Trophoblast cell (in vitro differentiated cells and primary cell): ENCODE data around the gene USP47.

Source experiments
- DNase-seq, 2 donors: peaks; one replicate each; pipeline ENCODE4 v3.0.0-alpha.2; 2016
- H2AFZ ChIP-seq: 2 replicates; pipeline ENCODE4 v1.6.1; 2013; ENCODE audit warnings: low read length, moderate library complexity, mild to moderate bottlenecking; ENCODE audit not compliant: insufficient read depth, poor library complexity
- H2AK5ac ChIP-seq: 2 replicates; pipeline ENCODE4 v1.6.1; 2013; ENCODE audit warnings: mild to moderate bottlenecking, low read length
- H2BK120ac ChIP-seq: 2 replicates; pipeline ENCODE4 v1.6.1; 2013; ENCODE audit warnings: low read length, mild to moderate bottlenecking, moderate library complexity; ENCODE audit not compliant: insufficient read depth, poor library complexity
- H2BK12ac ChIP-seq: 2 replicates; pipeline ENCODE4 v1.6.1; 2013; ENCODE audit warnings: mild to moderate bottlenecking, low read length, moderate library complexity
- H2BK5ac ChIP-seq: 2 replicates; pipeline ENCODE4 v1.6.1; 2013; ENCODE audit warnings: low read length, low read depth, moderate library complexity, mild to moderate bottlenecking; ENCODE audit not compliant: poor library complexity
- H3K14ac ChIP-seq: 2 replicates; pipeline ENCODE4 v1.6.1; 2013; ENCODE audit warnings: mild to moderate bottlenecking, low read length
- H3K18ac ChIP-seq: 2 replicates; pipeline ENCODE4 v1.6.1; 2013; ENCODE audit warnings: mild to moderate bottlenecking, low read length
- H3K23ac ChIP-seq: 2 replicates; pipeline ENCODE4 v1.6.1; 2013; ENCODE audit warnings: low read length
- H3K27ac ChIP-seq: 2 replicates; pipeline ENCODE4 v1.5.1; 2013; ENCODE audit warnings: low read depth, mild to moderate bottlenecking, inconsistent platforms, low read length, moderate library complexity
- H3K27me3 ChIP-seq: 2 replicates; pipeline ENCODE4 v1.6.1; 2013; ENCODE audit warnings: inconsistent platforms, mild to moderate bottlenecking, low read length, moderate library complexity; ENCODE audit not compliant: insufficient read depth
- H3K36me3 ChIP-seq, 2 experiments: 1 replicate in 1 of 2; 2 replicates in 1 of 2; pipeline ENCODE4 v1.6.1; 2013; ENCODE audit warnings: low read length in 2 of 2, mild to moderate bottlenecking in 2 of 2, moderate library complexity in 1 of 2; ENCODE audit not compliant: insufficient read depth in 2 of 2, control insufficient read depth in 1 of 2
- H3K4ac ChIP-seq: 2 replicates; pipeline ENCODE4 v1.6.1; 2013; ENCODE audit warnings: low read depth, mild to moderate bottlenecking, low read length, moderate library complexity
- H3K4me1 ChIP-seq, 2 experiments: 1 replicate in 1 of 2; 2 replicates in 1 of 2; pipeline ENCODE4 v1.6.1; 2013; ENCODE audit warnings: low read length in 2 of 2, mild to moderate bottlenecking in 2 of 2, moderate library complexity in 1 of 2; ENCODE audit not compliant: insufficient read depth in 2 of 2, control insufficient read depth in 1 of 2
- H3K4me2 ChIP-seq: 2 replicates; pipeline ENCODE4 v1.6.1; 2013; ENCODE audit warnings: inconsistent platforms, mild to moderate bottlenecking, low read length, moderate library complexity
- H3K4me3 ChIP-seq: 2 replicates; pipeline ENCODE4 v1.5.1; 2013; ENCODE audit warnings: mild to moderate bottlenecking, low read depth, low read length, inconsistent platforms
- H3K79me1 ChIP-seq: one replicate; pipeline ENCODE4 v1.6.1; 2013; ENCODE audit warnings: low read length
- H3K79me2 ChIP-seq: 2 replicates; pipeline ENCODE4 v1.6.1; 2013; ENCODE audit warnings: low read length, mild to moderate bottlenecking; ENCODE audit not compliant: control insufficient read depth, insufficient read depth, poor library complexity
- H3K9ac ChIP-seq: 2 replicates; pipeline ENCODE4 v1.6.1; 2013; ENCODE audit warnings: mild to moderate bottlenecking, low read length
- H3K9me3 ChIP-seq: 2 replicates; pipeline ENCODE4 v1.6.1; 2013; ENCODE audit warnings: low read depth, mild to moderate bottlenecking, control low read depth, inconsistent platforms, low read length; ENCODE audit not compliant: insufficient read depth
- H4K12ac ChIP-seq: 2 replicates; pipeline ENCODE4 v1.6.1; 2013; ENCODE audit warnings: low read depth, mild to moderate bottlenecking, low read length, moderate library complexity
- H4K8ac ChIP-seq: 2 replicates; pipeline ENCODE4 v1.6.1; 2013; ENCODE audit warnings: low read depth, mild to moderate bottlenecking, low read length, moderate library complexity
- H4K91ac ChIP-seq: one replicate; pipeline ENCODE4 v1.6.1; 2013; ENCODE audit warnings: low read depth, mild to moderate bottlenecking, low read length, moderate library complexity
- WGBS: extraction: QIAGEN DNeasy Blood & Tissue Kit; methylation state at CpG from one replicate; pipeline ENCODE4 v1.1.7; 2013; ENCODE audit warnings: missing lambda C conversion rate; ENCODE audit not compliant: insufficient read length, insufficient coverage; ENCODE audit errors: extremely low coverage; 5-methylcytosine and 5-hydroxymethylcytosine counted together

Gene USP47

GRCh38 chr11:11960687-11961086, 118.9 kb downstream of the USP47 start:
- Histone ChIP-seq H3K23ac (no peak overlapping the region), H3K27ac (no peak overlapping the region), H3K79me2 (no peaks in the 10 kb centered on the region), H3K79me1 (no peaks in the 10 kb centered on the region), H3K4ac (no peak overlapping the region), H3K18ac (no peak overlapping the region), H3K4me2 (no peak overlapping the region), H3K9me3 (peaks cover 5% of the 10 kb centered on the region), H2AK5ac (no peak overlapping the region), H4K91ac (no peak overlapping the region), H4K12ac (no peak overlapping the region), H3K27me3 (no peaks in the 10 kb centered on the region), H4K8ac (peak overlapping the region; percentile 37), H2AFZ (no peak overlapping the region), H3K14ac (no peak overlapping the region), H3K36me3 (peaks cover 29 to 33% of the 10 kb centered on the region in 2 experiments), H3K4me3 (no peak overlapping the region), H2BK5ac (no peak overlapping the region), H2BK120ac (no peak overlapping the region), H2BK12ac (no peak overlapping the region), H3K4me1 (no peaks in the 10 kb centered on the region), H3K9ac (no peak overlapping the region)
- no peak for DNase-seq
- no CpG with 5 or more reads among the region's 1 CpG for WGBS

GRCh38 chr11:11961399-11962028, 119.7 kb downstream of the USP47 start:
- H3K4me1 ChIP-seq: no peaks in the 10 kb centered on the region
- H4K8ac ChIP-seq: no peak overlapping the region
- H3K14ac ChIP-seq: no peak overlapping the region
- no peak overlapping the region for H2AFZ ChIP-seq
- no peak overlapping the region for H2AK5ac ChIP-seq
- peaks cover 5% of the 10 kb centered on the region for H3K9me3 ChIP-seq
- no peak overlapping the region for H4K91ac ChIP-seq
- no peak overlapping the region for H3K27ac ChIP-seq
- H4K12ac ChIP-seq: no peak overlapping the region
- no peaks in the 10 kb centered on the region for H3K79me2 ChIP-seq
- no peak overlapping the region for H2BK120ac ChIP-seq
- peaks cover 29 to 39% of the 10 kb centered on the region in 2 experiments for H3K36me3 ChIP-seq
- H3K4me2 ChIP-seq: no peak overlapping the region
- H3K27me3 ChIP-seq: no peaks in the 10 kb centered on the region
- WGBS: no CpG with 5 or more reads among the region's 3 CpGs
- H3K9ac ChIP-seq: no peak overlapping the region
- H2BK12ac ChIP-seq: no peak overlapping the region
- H3K23ac ChIP-seq: no peak overlapping the region
- H3K4ac ChIP-seq: no peak overlapping the region
- no peaks in the 10 kb centered on the region for H3K79me1 ChIP-seq
- no peak overlapping the region for H3K4me3 ChIP-seq
- H3K18ac ChIP-seq: no peak overlapping the region
- peak in 1 of 2 donors; percentile 41 for DNase-seq
- H2BK5ac ChIP-seq: no peak overlapping the region

- Histone ChIP-seq H4K8ac (no peak overlapping the region), H3K14ac (no peak overlapping the region), H3K23ac (no peak overlapping the region), H3K4me3 (no peak overlapping the region), H2AK5ac (no peak overlapping the region), H2BK5ac (no peak overlapping the region), H2BK120ac (no peak overlapping the region), H3K9me3 (peaks cover 5% of the 10 kb centered on the region), H3K79me2 (no peaks in the 10 kb centered on the region), H2BK12ac (no peak overlapping the region), H3K36me3 (peaks cover 31 to 48% of the 10 kb centered on the region in 2 experiments), H3K9ac (no peak overlapping the region), H3K4me1 (no peaks in the 10 kb centered on the region), H4K91ac (no peak overlapping the region), H3K4me2 (no peak overlapping the region), H3K27ac (no peak overlapping the region), H4K12ac (no peak overlapping the region), H3K18ac (no peak overlapping the region), H2AFZ (no peak overlapping the region), H3K27me3 (no peaks in the 10 kb centered on the region), H3K4ac (no peak overlapping the region), H3K79me1 (no peaks in the 10 kb centered on the region)
- no peak for DNase-seq
- no CpG with 5 or more reads among the region's 7 CpGs for WGBS
Measured at GRCh38 chr11:11963067-11963466, 121.3 kb downstream of the USP47 start.

GRCh38 chr11:11963842-11964773, 122.3 kb downstream of the USP47 start:
- no peak overlapping the region for H4K12ac ChIP-seq
- H3K4ac ChIP-seq: no peak overlapping the region
- no peak overlapping the region for H2BK5ac ChIP-seq
- no peak overlapping the region for H3K4me2 ChIP-seq
- no peak overlapping the region for H3K14ac ChIP-seq
- no peak overlapping the region for H3K18ac ChIP-seq
- no peak overlapping the region for H2BK120ac ChIP-seq
- DNase-seq: no peak
- H3K79me1 ChIP-seq: no peaks in the 10 kb centered on the region
- H2AFZ ChIP-seq: no peak overlapping the region
- no peaks in the 10 kb centered on the region for H3K79me2 ChIP-seq
- no peak overlapping the region for H3K27ac ChIP-seq
- H3K23ac ChIP-seq: no peak overlapping the region
- H3K9ac ChIP-seq: no peak overlapping the region
- H3K27me3 ChIP-seq: no peaks in the 10 kb centered on the region
- H3K4me3 ChIP-seq: no peak overlapping the region
- peaks cover 32 to 49% of the 10 kb centered on the region in 2 experiments for H3K36me3 ChIP-seq
- H2BK12ac ChIP-seq: no peak overlapping the region
- peaks cover 5% of the 10 kb centered on the region for H3K9me3 ChIP-seq
- H4K91ac ChIP-seq: no peak overlapping the region
- no peak overlapping the region for H4K8ac ChIP-seq
- no peak overlapping the region for H2AK5ac ChIP-seq
- WGBS: no CpG with 5 or more reads among the region's 15 CpGs
- H3K4me1 ChIP-seq: no peaks in the 10 kb centered on the region
